GM18505 (cell line): Measurements from ENCODE around the gene PCDH15.
"Not testable (repeated sequence)": the region's sequence is repeated elsewhere in the genome, so short reads cannot be mapped to it uniquely, and the experiment has no call there.

Source experiments
- ATAC-seq: cut with Tn5 transposase; IDR thresholded peaks from one replicate; pipeline ENCODE4 v1.9.1; 2021; ENCODE audit not compliant: unreplicated experiment
- POLR2A ChIP-seq: IDR thresholded peaks from 4 replicates; pipeline ENCODE4 v1.6.1; 2011; ENCODE audit warnings: borderline replicate concordance; ENCODE audit not compliant: insufficient read depth, insufficient read length; ENCODE audit errors: extremely low read depth

Gene PCDH15

GRCh38 chr10:54485971-54486370 is 315.1 kb downstream of the PCDH15 start:
- ATAC-seq = no peak
- TF ChIP-seq POLR2A = no peak

GRCh38 chr10:54484186-54484585 is 316.8 kb downstream of the PCDH15 start:
- no peak for ATAC-seq
- TF ChIP-seq POLR2A = no peak

- TF ChIP-seq POLR2A = no peak
- ATAC-seq = no peak
These were observed 322.4 kb downstream of the PCDH15 start for GRCh38 chr10:54478601-54479000.

GRCh38 chr10:54477738-54478137 is 323.3 kb downstream of the PCDH15 start:
- TF ChIP-seq POLR2A = no peak
- ATAC-seq = no peak

GRCh38 chr10:54470324-54470631 is 330.8 kb downstream of the PCDH15 start:
- no peak for ATAC-seq
- no peak for TF ChIP-seq POLR2A

GRCh38 chr10:54469587-54470323 is 331.3 kb downstream of the PCDH15 start:
- ATAC-seq = no peak
- TF ChIP-seq POLR2A = no peak

- ATAC-seq = no peak
- no peak for TF ChIP-seq POLR2A
These were observed 346.8 kb downstream of the PCDH15 start for GRCh38 chr10:54454271-54454670.

GRCh38 chr10:54449056-54449455 is 352.0 kb downstream of the PCDH15 start:
- no peak for TF ChIP-seq POLR2A
- no peak for ATAC-seq

GRCh38 chr10:54444170-54444569 is 356.9 kb downstream of the PCDH15 start:
- no peak for ATAC-seq
- TF ChIP-seq POLR2A = no peak

GRCh38 chr10:54441275-54441674 is 359.8 kb downstream of the PCDH15 start:
- no peak for TF ChIP-seq POLR2A
- no peak for ATAC-seq

GRCh38 chr10:54434782-54435181 is 366.2 kb downstream of the PCDH15 start:
- no peak for TF ChIP-seq POLR2A
- peak; percentile 81 for ATAC-seq

- no peak for ATAC-seq
- TF ChIP-seq POLR2A = no peak
These were observed 385.5 kb downstream of the PCDH15 start for GRCh38 chr10:54415483-54415882.

- no peak for ATAC-seq
- TF ChIP-seq POLR2A = no peak
These were observed 398.5 kb downstream of the PCDH15 start for GRCh38 chr10:54402576-54402975.

GRCh38 chr10:54396031-54396430 is 405.0 kb downstream of the PCDH15 start:
- no peak for TF ChIP-seq POLR2A

GRCh38 chr10:54394598-54394997 is 406.4 kb downstream of the PCDH15 start:
- ATAC-seq = not testable (repeated sequence)

More at GRCh38 chr10:54396031-54396430, 405.0 kb downstream of the PCDH15 start:
- no peak for ATAC-seq

GRCh38 chr10:54372179-54372578 is 428.9 kb downstream of the PCDH15 start:
- ATAC-seq = no peak
- no peak for TF ChIP-seq POLR2A

- TF ChIP-seq POLR2A = no peak
- no peak for ATAC-seq
These were observed 432.0 kb downstream of the PCDH15 start for GRCh38 chr10:54368984-54369383.
